Astrocyte (in vitro differentiated cells and primary cell): ENCODE measurements around the gene SGCA. TPM values are rescaled to one million over a fixed set of nuclear protein-coding genes. Genes with fewer than 3 reads are reported as not detected.

Source experiments
- DNase-seq: peaks from one replicate; pipeline ENCODE4 v3.0.0-alpha.2; 2010; ENCODE audit warnings: low read depth
- FAIRE-seq: peaks from 2 replicates; lab custom pipeline; 2011; peaks lifted over from hg19 to GRCh38; lab: Jason Lieb, UNC
- H2AFZ ChIP-seq: 2 replicates; pipeline ENCODE4 v1.6.0; 2012; ENCODE audit warnings: low read depth, low read length, inconsistent platforms
- H3K27ac ChIP-seq: 2 replicates; pipeline ENCODE4 v1.5.1; 2011; ENCODE audit warnings: low read depth, low read length, inconsistent platforms
- H3K27me3 ChIP-seq: 2 replicates; pipeline ENCODE4 v1.6.0; 2011; ENCODE audit warnings: low read length, inconsistent platforms; ENCODE audit not compliant: insufficient read depth
- H3K36me3 ChIP-seq: 2 replicates; pipeline ENCODE4 v1.5.1; 2011; ENCODE audit warnings: low read length, inconsistent platforms; ENCODE audit not compliant: insufficient read depth
- H3K4me1 ChIP-seq: 2 replicates; pipeline ENCODE4 v1.5.1; 2011; ENCODE audit warnings: low read length, inconsistent platforms; ENCODE audit not compliant: insufficient read depth
- H3K4me2 ChIP-seq: 2 replicates; pipeline ENCODE4 v1.6.0; 2012; ENCODE audit warnings: low read length, inconsistent platforms
- H3K4me3 ChIP-seq: 2 replicates; pipeline ENCODE4 v1.5.1; 2011; ENCODE audit warnings: low read depth, mild to moderate bottlenecking, low read length, inconsistent platforms; ENCODE audit not compliant: insufficient read depth
- H3K79me2 ChIP-seq: 2 replicates; pipeline ENCODE4 v1.6.0; 2012; ENCODE audit warnings: mild to moderate bottlenecking, low read length, inconsistent platforms; ENCODE audit not compliant: insufficient read depth
- H3K9ac ChIP-seq: 2 replicates; pipeline ENCODE4 v1.6.0; 2012; ENCODE audit warnings: mild to moderate bottlenecking, low read length, inconsistent platforms
- H3K9me3 ChIP-seq: 2 replicates; pipeline ENCODE4 v1.5.1; 2012; ENCODE audit warnings: low read depth, mild to moderate bottlenecking, low read length, inconsistent platforms; ENCODE audit not compliant: insufficient read depth
- H4K20me1 ChIP-seq: 2 replicates; pipeline ENCODE4 v1.6.0; 2012; ENCODE audit warnings: low read length, inconsistent platforms; ENCODE audit not compliant: insufficient read depth
- H3K27ac Mint-ChIP-seq: one replicate; pipeline ENCODE4 v1.8.0; 2021; ENCODE audit warnings: mild to moderate bottlenecking, mixed read lengths; ENCODE audit not compliant: unreplicated experiment
- H3K27me3 Mint-ChIP-seq: one replicate; pipeline ENCODE4 v1.8.0; 2021; ENCODE audit warnings: low read depth, mixed read lengths; ENCODE audit not compliant: unreplicated experiment
- H3K36me3 Mint-ChIP-seq: one replicate; pipeline ENCODE4 v1.8.0; 2021; ENCODE audit warnings: low read depth, mixed read lengths; ENCODE audit not compliant: unreplicated experiment
- H3K4me1 Mint-ChIP-seq: one replicate; pipeline ENCODE4 v1.8.0; 2021; ENCODE audit warnings: low read depth, mixed read lengths; ENCODE audit not compliant: unreplicated experiment
- H3K4me3 Mint-ChIP-seq: one replicate; pipeline ENCODE4 v1.8.0; 2021; ENCODE audit warnings: mild to moderate bottlenecking, moderate library complexity, mixed read lengths; ENCODE audit not compliant: unreplicated experiment
- H3K9me3 Mint-ChIP-seq: one replicate; pipeline ENCODE4 v1.8.0; 2021; ENCODE audit warnings: mild to moderate bottlenecking, mixed read lengths; ENCODE audit not compliant: unreplicated experiment
- EZH2 ChIP-seq: IDR thresholded peaks from 2 replicates; pipeline ENCODE4 v1.6.1; 2012; ENCODE audit warnings: mild to moderate bottlenecking, low read length, inconsistent platforms; ENCODE audit not compliant: insufficient read depth
- total RNA-seq: library from RNA; stranded (reverse); gene quantifications from 2 replicates; pipeline ENCODE4 v1.2.1, GENCODE V29; 2021
- TF ChIP-seq, protein P1 (sequence below): IDR thresholded peaks from 2 replicates; pipeline ENCODE4 v1.5.1; 2011; ENCODE audit warnings: low read depth, mild to moderate bottlenecking, inconsistent platforms, low read length, moderate library complexity; ENCODE audit not compliant: insufficient read depth

Gene SGCA
- total RNA-seq, 1 donor from 2014 or later: 0.32 TPM

DNA sequence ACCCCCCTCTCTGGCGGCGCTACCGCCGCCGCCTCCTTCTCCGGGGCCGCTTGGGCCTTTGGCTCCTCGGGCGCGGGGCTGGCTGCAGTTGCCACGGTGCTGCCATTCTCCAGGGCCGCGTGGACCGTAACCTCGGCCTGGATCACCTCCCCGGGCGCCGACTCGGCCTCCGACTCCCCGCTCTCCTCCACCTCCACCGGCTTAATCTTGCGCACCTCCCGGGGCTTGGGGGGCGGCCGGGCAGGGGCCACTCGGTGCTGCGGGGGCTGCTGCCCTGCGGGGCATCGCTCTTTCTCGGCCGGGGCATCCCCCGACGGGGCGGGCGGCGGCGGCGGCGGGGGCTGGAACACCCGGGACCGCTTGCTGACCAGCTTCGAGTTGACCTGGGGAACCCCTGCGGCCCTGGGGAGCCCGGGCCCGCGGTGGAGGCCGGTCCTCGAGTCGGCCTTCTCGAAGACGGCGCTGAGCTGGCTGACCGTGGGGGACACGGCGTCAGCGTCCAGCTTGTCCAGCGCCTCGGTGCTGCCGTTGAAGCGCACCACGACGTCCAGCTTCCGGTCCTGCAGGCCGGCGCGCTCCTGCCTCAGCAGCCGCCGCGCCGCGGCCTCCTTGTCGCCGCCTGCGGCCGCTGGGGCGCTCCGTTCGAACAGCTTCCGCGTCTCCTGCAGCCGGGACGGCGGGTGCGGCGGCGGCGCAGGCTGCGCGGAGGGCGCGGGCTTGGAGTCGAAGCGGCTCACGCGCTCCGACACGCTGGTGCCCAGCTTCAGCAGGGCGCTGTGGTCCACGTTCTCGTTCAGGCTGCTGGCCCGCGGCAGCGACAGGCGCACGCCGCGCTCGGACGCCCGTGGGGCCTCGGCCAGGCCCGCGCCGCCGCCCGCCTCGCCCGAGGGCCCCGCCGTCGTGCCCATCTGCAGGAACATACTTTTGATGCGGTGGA, 16.1 kb upstream of the SGCA start:
- Mint-ChIP-seq H3K27ac (no peak overlapping the region), H3K4me1 (peaks cover 14% of the 10 kb centered on the region), H3K4me3 (peak overlapping the region; percentile 91), H3K36me3 (peaks cover 7% of the 10 kb centered on the region), H3K9me3 (no peaks in the 10 kb centered on the region), H3K27me3 (no peaks in the 10 kb centered on the region)
- H3K9ac ChIP-seq: peak overlapping the region; percentile 90
- H3K27ac ChIP-seq: peak overlapping the region; percentile 73
- FAIRE-seq (no peak), DNase-seq (peak; percentile 37)
- H3K36me3 ChIP-seq: peaks cover 5% of the 10 kb centered on the region
- peaks cover 43% of the 10 kb centered on the region for H3K4me1 ChIP-seq
- peak overlapping the region; percentile 89 for H3K4me2 ChIP-seq
- peak overlapping the region; percentile 71 for H3K4me3 ChIP-seq
- peak overlapping the region; percentile 42 for H2AFZ ChIP-seq
- TF ChIP-seq EZH2: no peak
- TF ChIP-seq, protein P1, sequence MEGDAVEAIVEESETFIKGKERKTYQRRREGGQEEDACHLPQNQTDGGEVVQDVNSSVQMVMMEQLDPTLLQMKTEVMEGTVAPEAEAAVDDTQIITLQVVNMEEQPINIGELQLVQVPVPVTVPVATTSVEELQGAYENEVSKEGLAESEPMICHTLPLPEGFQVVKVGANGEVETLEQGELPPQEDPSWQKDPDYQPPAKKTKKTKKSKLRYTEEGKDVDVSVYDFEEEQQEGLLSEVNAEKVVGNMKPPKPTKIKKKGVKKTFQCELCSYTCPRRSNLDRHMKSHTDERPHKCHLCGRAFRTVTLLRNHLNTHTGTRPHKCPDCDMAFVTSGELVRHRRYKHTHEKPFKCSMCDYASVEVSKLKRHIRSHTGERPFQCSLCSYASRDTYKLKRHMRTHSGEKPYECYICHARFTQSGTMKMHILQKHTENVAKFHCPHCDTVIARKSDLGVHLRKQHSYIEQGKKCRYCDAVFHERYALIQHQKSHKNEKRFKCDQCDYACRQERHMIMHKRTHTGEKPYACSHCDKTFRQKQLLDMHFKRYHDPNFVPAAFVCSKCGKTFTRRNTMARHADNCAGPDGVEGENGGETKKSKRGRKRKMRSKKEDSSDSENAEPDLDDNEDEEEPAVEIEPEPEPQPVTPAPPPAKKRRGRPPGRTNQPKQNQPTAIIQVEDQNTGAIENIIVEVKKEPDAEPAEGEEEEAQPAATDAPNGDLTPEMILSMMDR: no peak
- peaks cover 60% of the 10 kb centered on the region for H3K79me2 ChIP-seq
- H3K27me3 ChIP-seq: no peaks in the 10 kb centered on the region
- peaks cover 46% of the 10 kb centered on the region for H4K20me1 ChIP-seq
- no peaks in the 10 kb centered on the region for H3K9me3 ChIP-seq

DNA sequence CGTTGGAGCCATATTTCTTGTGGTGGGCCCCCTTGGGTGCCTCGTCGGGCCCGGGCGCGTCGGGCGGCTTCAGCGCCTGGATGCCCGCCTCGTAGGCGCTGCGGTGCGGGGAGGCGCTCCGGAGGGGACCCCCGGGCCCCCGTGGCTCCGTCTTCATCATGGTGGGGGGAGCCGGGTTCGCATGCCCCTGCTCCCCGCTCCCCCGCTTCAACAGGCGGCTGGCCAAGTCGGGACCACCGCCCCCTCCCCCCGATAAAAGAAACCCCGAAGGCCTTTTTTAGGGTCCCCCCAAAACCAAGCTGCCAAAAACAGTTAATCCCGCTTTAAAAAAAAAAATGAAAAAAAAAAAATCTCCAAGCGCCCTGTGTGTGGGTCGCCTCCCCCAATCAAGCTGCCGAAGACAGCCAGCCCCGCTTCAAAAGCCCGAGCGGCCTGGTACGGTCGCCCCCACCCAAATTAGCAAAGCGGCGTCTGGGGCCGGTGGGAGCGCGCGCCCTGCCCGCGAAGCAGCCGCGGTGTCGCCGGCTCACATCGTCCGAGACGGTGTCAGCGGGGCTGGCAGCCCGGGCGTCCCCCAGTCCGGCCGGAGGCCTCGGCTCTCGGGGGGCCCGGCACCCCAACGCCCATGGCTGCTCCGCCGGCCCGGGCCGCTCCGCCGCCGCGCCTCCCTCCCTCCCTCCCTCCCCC, 15.3 kb upstream of the SGCA start, which contains the start of gene PPP1R9B:
Gene PPP1R9B, minus strand, starts transcription at position 324 of the 687 bp plus-strand sequence. Its CDS starts 164 bp downstream, at position 160.
- DNase-seq (no peak), FAIRE-seq (no peak)
- Mint-ChIP-seq H3K4me3 (peak within 1 kb of the TSS; percentile 91), H3K9me3 (no peaks in the 10 kb centered on the region), H3K27me3 (no peaks in the 10 kb centered on the region), H3K36me3 (peaks cover 7% of the 10 kb centered on the region), H3K4me1 (peaks cover 14% of the 10 kb centered on the region), H3K27ac (peak within 1 kb of the TSS; percentile 92)
- H2AFZ ChIP-seq: peak within 1 kb of the TSS; percentile 42
- H3K4me3 ChIP-seq: peak within 1 kb of the TSS; percentile 71
- TF ChIP-seq EZH2: no peak
- TF ChIP-seq, protein P1: no peak
- H3K79me2 ChIP-seq: peaks cover 52% of the 10 kb centered on the region
- no peaks in the 10 kb centered on the region for H3K36me3 ChIP-seq
- peaks cover 43% of the 10 kb centered on the region for H3K4me1 ChIP-seq
- peak within 1 kb of the TSS; percentile 89 for H3K4me2 ChIP-seq
- H3K27ac ChIP-seq: peak within 1 kb of the TSS; percentile 73
- peak within 1 kb of the TSS; percentile 90 for H3K9ac ChIP-seq
- H3K9me3 ChIP-seq: no peaks in the 10 kb centered on the region
- no peaks in the 10 kb centered on the region for H3K27me3 ChIP-seq
- peaks cover 38% of the 10 kb centered on the region for H4K20me1 ChIP-seq
